Astrocyte (in vitro differentiated cells and primary cell): ENCODE data around the gene VPS13D. TPM values are rescaled to one million over a fixed set of nuclear protein-coding genes. Genes with fewer than 3 reads are reported as not detected.

ENCODE experiments used
- DNase-seq: peaks from one replicate; pipeline ENCODE4 v3.0.0-alpha.2; 2010; ENCODE audit warnings: low read depth
- FAIRE-seq: peaks from 2 replicates; lab custom pipeline; 2011; peaks lifted over from hg19 to GRCh38; lab: Jason Lieb, UNC
- H2AFZ ChIP-seq: 2 replicates; pipeline ENCODE4 v1.6.0; 2012; ENCODE audit warnings: low read depth, low read length, inconsistent platforms
- H3K27ac ChIP-seq: 2 replicates; pipeline ENCODE4 v1.5.1; 2011; ENCODE audit warnings: low read depth, low read length, inconsistent platforms
- H3K27me3 ChIP-seq: 2 replicates; pipeline ENCODE4 v1.6.0; 2011; ENCODE audit warnings: low read length, inconsistent platforms; ENCODE audit not compliant: insufficient read depth
- H3K36me3 ChIP-seq: 2 replicates; pipeline ENCODE4 v1.5.1; 2011; ENCODE audit warnings: low read length, inconsistent platforms; ENCODE audit not compliant: insufficient read depth
- H3K4me1 ChIP-seq: 2 replicates; pipeline ENCODE4 v1.5.1; 2011; ENCODE audit warnings: low read length, inconsistent platforms; ENCODE audit not compliant: insufficient read depth
- H3K4me2 ChIP-seq: 2 replicates; pipeline ENCODE4 v1.6.0; 2012; ENCODE audit warnings: low read length, inconsistent platforms
- H3K4me3 ChIP-seq: 2 replicates; pipeline ENCODE4 v1.5.1; 2011; ENCODE audit warnings: low read depth, mild to moderate bottlenecking, low read length, inconsistent platforms; ENCODE audit not compliant: insufficient read depth
- H3K79me2 ChIP-seq: 2 replicates; pipeline ENCODE4 v1.6.0; 2012; ENCODE audit warnings: mild to moderate bottlenecking, low read length, inconsistent platforms; ENCODE audit not compliant: insufficient read depth
- H3K9ac ChIP-seq: 2 replicates; pipeline ENCODE4 v1.6.0; 2012; ENCODE audit warnings: mild to moderate bottlenecking, low read length, inconsistent platforms
- H3K9me3 ChIP-seq: 2 replicates; pipeline ENCODE4 v1.5.1; 2012; ENCODE audit warnings: low read depth, mild to moderate bottlenecking, low read length, inconsistent platforms; ENCODE audit not compliant: insufficient read depth
- H4K20me1 ChIP-seq: 2 replicates; pipeline ENCODE4 v1.6.0; 2012; ENCODE audit warnings: low read length, inconsistent platforms; ENCODE audit not compliant: insufficient read depth
- H3K27ac Mint-ChIP-seq: one replicate; pipeline ENCODE4 v1.8.0; 2021; ENCODE audit warnings: mild to moderate bottlenecking, mixed read lengths; ENCODE audit not compliant: unreplicated experiment
- H3K27me3 Mint-ChIP-seq: one replicate; pipeline ENCODE4 v1.8.0; 2021; ENCODE audit warnings: low read depth, mixed read lengths; ENCODE audit not compliant: unreplicated experiment
- H3K36me3 Mint-ChIP-seq: one replicate; pipeline ENCODE4 v1.8.0; 2021; ENCODE audit warnings: low read depth, mixed read lengths; ENCODE audit not compliant: unreplicated experiment
- H3K4me1 Mint-ChIP-seq: one replicate; pipeline ENCODE4 v1.8.0; 2021; ENCODE audit warnings: low read depth, mixed read lengths; ENCODE audit not compliant: unreplicated experiment
- H3K4me3 Mint-ChIP-seq: one replicate; pipeline ENCODE4 v1.8.0; 2021; ENCODE audit warnings: mild to moderate bottlenecking, moderate library complexity, mixed read lengths; ENCODE audit not compliant: unreplicated experiment
- H3K9me3 Mint-ChIP-seq: one replicate; pipeline ENCODE4 v1.8.0; 2021; ENCODE audit warnings: mild to moderate bottlenecking, mixed read lengths; ENCODE audit not compliant: unreplicated experiment
- CTCF ChIP-seq: IDR thresholded peaks from 2 replicates; pipeline ENCODE4 v1.5.1; 2011; ENCODE audit warnings: low read depth, mild to moderate bottlenecking, inconsistent platforms, low read length, moderate library complexity; ENCODE audit not compliant: insufficient read depth
- EZH2 ChIP-seq: IDR thresholded peaks from 2 replicates; pipeline ENCODE4 v1.6.1; 2012; ENCODE audit warnings: mild to moderate bottlenecking, low read length, inconsistent platforms; ENCODE audit not compliant: insufficient read depth
- total RNA-seq: library from RNA; stranded (reverse); gene quantifications from 2 replicates; pipeline ENCODE4 v1.2.1, GENCODE V29; 2021

The VPS13D gene
- total RNA-seq, 1 donor from 2014 or later: 25.9 TPM

DNA sequence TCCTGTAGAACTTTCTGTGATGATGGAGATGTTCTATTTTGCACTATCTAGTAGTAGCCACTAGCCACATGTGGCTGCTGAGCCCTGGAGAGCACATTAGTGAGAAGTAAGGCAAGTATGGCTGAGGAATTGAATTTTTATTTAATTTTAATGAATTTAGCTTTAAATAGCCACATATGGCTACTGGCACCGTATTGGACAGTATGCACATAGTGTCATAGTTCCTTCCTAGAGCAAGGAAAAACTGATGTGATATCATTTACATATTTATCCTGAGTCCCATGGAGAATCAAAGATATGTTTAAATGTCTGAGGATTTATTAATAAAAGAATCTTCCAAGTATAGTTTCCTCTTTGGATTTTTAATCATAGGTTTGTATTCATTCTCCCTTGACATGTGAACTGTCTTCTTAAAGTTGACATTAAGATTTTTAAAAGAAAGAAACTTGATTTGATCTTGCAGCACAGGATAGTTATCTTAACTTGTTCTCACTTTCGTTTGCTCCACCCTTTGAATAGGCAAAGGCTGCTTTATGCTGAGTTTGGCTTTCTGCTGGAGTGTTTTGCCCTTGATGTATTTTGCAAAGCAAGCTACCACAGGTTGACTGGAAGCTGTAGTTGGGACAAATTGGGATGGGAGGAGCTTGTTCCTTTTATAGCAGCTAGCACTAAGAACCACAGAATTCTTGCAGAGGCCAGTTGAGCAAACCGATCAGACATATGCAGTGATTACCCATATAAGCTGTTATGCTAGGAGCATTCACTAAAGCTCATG is 129.7 kb downstream of the VPS13D start:
- no peak for TF ChIP-seq EZH2
- TF ChIP-seq CTCF: no peak
- Mint-ChIP-seq H3K4me1 (no peaks in the 10 kb centered on the region), H3K36me3 (peaks cover 26% of the 10 kb centered on the region), H3K27me3 (no peaks in the 10 kb centered on the region), H3K27ac (no peak overlapping the region), H3K9me3 (no peaks in the 10 kb centered on the region), H3K4me3 (no peak overlapping the region)
- Histone ChIP-seq H3K27me3 (no peaks in the 10 kb centered on the region), H3K27ac (no peak overlapping the region), H2AFZ (no peak overlapping the region), H3K9ac (no peak overlapping the region), H3K79me2 (no peaks in the 10 kb centered on the region), H3K4me2 (no peak overlapping the region), H4K20me1 (no peaks in the 10 kb centered on the region), H3K36me3 (peaks cover 16% of the 10 kb centered on the region), H3K9me3 (no peaks in the 10 kb centered on the region), H3K4me3 (no peak overlapping the region), H3K4me1 (peaks cover 7% of the 10 kb centered on the region)
- peak; percentile 39 for DNase-seq
- FAIRE-seq: no peak

- Mint-ChIP-seq H3K27ac (no peak overlapping the region), H3K4me1 (no peaks in the 10 kb centered on the region), H3K9me3 (no peaks in the 10 kb centered on the region), H3K36me3 (peaks cover 11% of the 10 kb centered on the region), H3K4me3 (no peak overlapping the region), H3K27me3 (no peaks in the 10 kb centered on the region)
- Histone ChIP-seq H4K20me1 (no peaks in the 10 kb centered on the region), H3K79me2 (no peaks in the 10 kb centered on the region), H3K9ac (no peak overlapping the region), H3K4me2 (no peak overlapping the region), H3K9me3 (no peaks in the 10 kb centered on the region), H3K27ac (no peak overlapping the region), H2AFZ (no peak overlapping the region), H3K27me3 (no peaks in the 10 kb centered on the region), H3K4me3 (no peak overlapping the region), H3K36me3 (peaks cover 7% of the 10 kb centered on the region), H3K4me1 (peaks cover 10% of the 10 kb centered on the region)
- FAIRE-seq (no peak), DNase-seq (no peak)
- TF ChIP-seq CTCF: no peak
- no peak for TF ChIP-seq EZH2
These were observed 138.8 kb downstream of the VPS13D start for GRCh38 chr1:12368646-12369045.

DNA sequence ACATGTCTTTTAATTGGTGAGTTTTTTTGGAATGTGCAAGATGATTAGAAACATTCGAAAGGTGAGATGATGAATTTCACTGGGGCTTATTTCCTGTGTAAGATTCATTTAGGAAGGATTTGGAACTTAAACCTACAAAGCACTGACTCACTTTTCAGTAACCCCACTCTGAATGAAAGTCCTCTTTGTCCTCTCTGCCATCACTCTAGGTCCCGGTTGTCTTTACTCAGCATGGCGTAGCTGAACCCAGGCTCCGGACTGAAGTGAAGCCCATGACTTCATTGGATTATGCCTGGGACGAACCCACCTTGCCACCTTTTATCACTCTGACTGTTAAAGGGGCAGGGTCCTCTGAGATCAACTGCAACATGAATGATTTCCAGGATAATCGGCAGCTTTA is 139.4 kb downstream of the VPS13D start:
- Histone ChIP-seq H3K27me3 (no peaks in the 10 kb centered on the region), H3K79me2 (no peaks in the 10 kb centered on the region), H3K27ac (peak overlapping the region; percentile 6), H3K9me3 (no peaks in the 10 kb centered on the region), H3K4me1 (peaks cover 10% of the 10 kb centered on the region), H3K9ac (no peak overlapping the region), H3K36me3 (peaks cover 7% of the 10 kb centered on the region), H2AFZ (no peak overlapping the region), H4K20me1 (no peaks in the 10 kb centered on the region), H3K4me3 (no peak overlapping the region), H3K4me2 (peak overlapping the region; percentile 15)
- peaks cover 11% of the 10 kb centered on the region for H3K36me3 Mint-ChIP-seq
- H3K27me3 Mint-ChIP-seq: no peaks in the 10 kb centered on the region
- peak; percentile 26 for DNase-seq
- H3K4me1 Mint-ChIP-seq: no peaks in the 10 kb centered on the region
- FAIRE-seq: no peak
- no peak overlapping the region for H3K4me3 Mint-ChIP-seq
- no peaks in the 10 kb centered on the region for H3K9me3 Mint-ChIP-seq
- no peak overlapping the region for H3K27ac Mint-ChIP-seq
- TF ChIP-seq CTCF: no peak
- no peak for TF ChIP-seq EZH2
